Activated T-helper 9 cell treated with anti-CD3 and anti-CD28 coated beads, Interleukin-2, amount 50 U/mL, for 16 hours (primary cell): Measurements from ENCODE around the gene RHD.
"Not testable (repeated sequence)": the region's sequence is repeated elsewhere in the genome, so short reads cannot be mapped to it uniquely, and the experiment has no call there.

Experiments
- DNase-seq: peaks from one replicate; pipeline ENCODE4 v3.0.0-alpha.2; 2020; ENCODE audit warnings: low read depth

RHD gene

GRCh38 chr1:25356441-25356840, 84.1 kb downstream of the RHD start:
- DNase-seq: no peak

GRCh38 chr1:25356848-25357247, 84.5 kb downstream of the RHD start:
- no peak for DNase-seq

DNA sequence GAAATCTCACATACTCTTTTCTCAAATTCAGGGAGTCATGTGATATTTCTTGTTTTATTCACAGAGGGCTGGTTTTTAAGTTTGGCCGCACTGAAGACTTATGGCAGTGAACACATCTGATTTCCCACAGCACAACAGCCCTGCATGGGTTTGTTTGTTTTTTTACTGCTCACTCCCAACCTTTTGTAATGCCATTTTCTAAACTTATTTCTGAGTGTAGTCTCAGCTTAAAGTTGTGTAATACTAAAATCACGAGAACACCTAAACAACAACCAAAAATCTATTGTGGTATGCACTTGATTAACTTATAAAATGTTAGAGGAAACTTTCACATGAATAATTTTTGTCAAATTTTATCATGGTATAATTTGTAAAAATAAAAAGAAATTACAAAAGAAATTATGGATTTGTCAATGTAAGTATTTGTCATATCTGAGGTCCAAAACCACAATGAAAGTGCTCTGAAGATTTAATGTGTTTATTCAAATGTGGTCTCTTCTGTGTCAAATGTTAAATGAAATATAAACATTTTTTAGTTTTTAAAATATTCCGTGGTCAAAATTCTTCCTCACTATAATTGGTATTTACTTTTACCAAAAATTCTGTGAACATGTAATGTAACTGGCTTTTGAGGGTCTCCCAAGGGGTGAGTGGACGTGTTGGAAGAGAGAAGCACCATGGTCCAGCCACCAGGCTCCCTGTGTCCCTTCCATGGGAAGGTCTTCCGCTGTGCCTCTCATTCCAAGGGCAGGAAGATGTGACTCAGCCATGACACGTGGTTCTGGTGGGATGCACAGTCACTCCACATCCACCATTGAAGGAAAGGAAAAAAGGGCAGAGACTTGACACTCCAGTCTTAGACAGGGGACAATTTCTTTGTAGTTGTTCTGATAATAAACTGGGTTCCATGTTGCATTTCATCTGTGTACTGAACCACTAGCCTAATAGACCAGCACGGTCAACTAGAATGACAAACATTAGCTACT, 88.6 kb downstream of the RHD start:
- DNase-seq: no peak

DNA sequence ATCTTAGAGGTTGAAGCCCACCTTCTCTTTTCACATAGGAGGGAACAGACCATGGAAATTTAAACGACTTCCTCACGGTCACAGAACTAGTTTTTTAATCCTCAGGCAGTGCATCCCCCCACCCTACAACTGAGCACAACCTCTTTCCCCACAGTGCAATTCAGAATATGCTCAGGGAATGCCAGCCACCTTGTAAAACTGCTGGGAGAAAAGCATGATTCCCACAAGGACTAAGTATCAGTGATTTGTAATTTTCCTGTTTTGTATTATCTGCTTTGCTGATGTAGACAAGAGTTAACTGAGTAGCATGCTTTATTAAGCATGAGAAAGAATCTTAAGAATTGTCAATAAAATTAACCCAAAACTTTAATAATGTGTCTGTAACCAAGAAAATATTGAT, 89.6 kb downstream of the RHD start:
- no peak for DNase-seq

- DNase-seq: not testable (repeated sequence)
These were observed 90.6 kb downstream of the RHD start for GRCh38 chr1:25362634-25363559.

DNA sequence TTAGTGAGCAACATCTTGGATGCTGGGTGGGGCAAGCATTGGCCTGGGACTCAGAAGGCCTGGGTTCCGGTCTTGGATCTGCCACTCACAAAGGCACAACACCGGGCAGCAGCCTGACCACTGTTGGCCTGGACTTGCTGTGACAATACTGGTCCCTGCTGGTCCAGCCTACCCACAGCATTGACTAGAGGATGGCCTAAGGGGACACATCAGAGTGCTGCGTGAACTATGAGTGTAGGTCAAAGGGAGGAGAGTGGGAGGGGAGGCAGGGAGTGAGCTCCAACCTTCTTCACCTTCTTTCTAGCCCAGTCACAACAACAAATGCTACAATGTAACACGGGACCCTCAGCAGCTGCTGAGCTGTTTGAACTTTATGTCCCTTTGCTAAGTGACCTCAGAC, 96.9 kb downstream of the RHD start:
- no peak for DNase-seq

- DNase-seq: not testable (repeated sequence)
These were observed 97.5 kb downstream of the RHD start for GRCh38 chr1:25369691-25370271.

DNA sequence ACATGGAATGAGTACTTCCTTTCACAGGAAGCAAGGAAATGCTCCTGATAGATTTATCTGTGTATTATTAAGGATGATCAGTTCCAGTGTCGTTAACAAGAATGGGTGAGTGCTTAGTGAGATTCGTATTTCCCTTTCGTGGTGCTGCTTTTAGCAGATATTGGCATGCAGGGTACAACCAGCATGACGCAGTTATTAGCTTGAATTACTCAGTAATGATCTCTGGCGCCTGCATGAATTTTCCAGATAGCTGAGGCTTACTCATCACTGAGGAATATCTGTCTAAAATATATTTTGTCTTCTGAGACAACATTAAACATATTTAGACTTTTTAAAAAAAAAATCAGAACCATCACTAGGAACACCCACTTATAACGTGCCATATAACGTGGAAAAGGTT, 99.4 kb downstream of the RHD start:
- DNase-seq: not testable (repeated sequence)

DNA sequence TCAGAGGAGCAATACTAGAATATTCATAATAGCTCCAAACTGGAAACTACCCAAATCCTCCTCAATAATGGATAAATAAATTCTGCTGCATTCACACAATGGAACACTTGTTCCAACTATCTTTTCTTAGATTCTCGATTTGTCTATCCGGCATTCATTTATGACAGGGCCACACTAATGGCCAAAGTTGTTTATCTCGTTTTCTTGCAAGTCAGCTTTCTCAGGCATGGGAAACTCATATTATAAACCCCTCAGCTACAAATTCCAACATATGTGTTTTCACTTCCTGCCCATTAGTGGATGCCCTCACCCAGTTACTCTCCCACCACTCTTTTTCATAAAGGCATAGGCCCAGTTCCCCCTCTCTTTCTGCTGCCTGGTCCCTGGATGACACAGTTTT, 106.1 kb downstream of the RHD start:
- not testable (repeated sequence) for DNase-seq
